Karpas-422 (cell line): Measurements from ENCODE around the gene ASPHD1. TPM values are rescaled to one million over a fixed set of nuclear protein-coding genes. Genes with fewer than 3 reads are reported as not detected.
"Not testable (repeated sequence)": the region's sequence is repeated elsewhere in the genome, so short reads cannot be mapped to it uniquely, and the experiment has no call there.

Experiments
- DNase-seq: peaks from one replicate; pipeline ENCODE4 v3.0.0-alpha.2; 2015
- H2AFZ ChIP-seq: fragments of 200-600 bp; sonication (generic); 2 replicates; pipeline ENCODE4 v1.6.1; 2014; ENCODE audit warnings: antibody characterized with exemption, low read length, mixed read lengths
- H3K27ac ChIP-seq: fragments of 200-600 bp; sonication (generic); 2 replicates; pipeline ENCODE4 v1.5.1; 2014; ENCODE audit warnings: mild to moderate bottlenecking, low read length, moderate library complexity
- H3K27me3 ChIP-seq: fragments of 200-600 bp; sonication (generic); 2 replicates; pipeline ENCODE4 v1.6.1; 2014; ENCODE audit warnings: low read length, mixed read lengths
- H3K36me3 ChIP-seq: fragments of 200-600 bp; sonication (generic); 2 replicates; pipeline ENCODE4 v1.6.1; 2014; ENCODE audit warnings: low read length, mixed read lengths; ENCODE audit not compliant: insufficient read depth
- H3K4me1 ChIP-seq: fragments of 200-600 bp; sonication (generic); 2 replicates; pipeline ENCODE4 v1.6.1; 2014; ENCODE audit warnings: mild to moderate bottlenecking, low read length, mixed read lengths
- H3K4me2 ChIP-seq: fragments of 200-600 bp; sonication (generic); 2 replicates; pipeline ENCODE4 v1.6.1; 2014; ENCODE audit warnings: low read length, low read depth, mild to moderate bottlenecking; ENCODE audit not compliant: poor library complexity, severe bottlenecking
- H3K4me3 ChIP-seq: fragments of 200-600 bp; sonication (generic); 2 replicates; pipeline ENCODE4 v1.5.1; 2014; ENCODE audit warnings: mild to moderate bottlenecking, antibody characterized with exemption, low read length, mixed read lengths
- H3K79me2 ChIP-seq: fragments of 200-600 bp; sonication (generic); 2 replicates; pipeline ENCODE4 v1.6.1; 2014; ENCODE audit warnings: mild to moderate bottlenecking, low read length, mixed read lengths
- H3K9ac ChIP-seq: fragments of 200-600 bp; sonication (generic); 2 replicates; pipeline ENCODE4 v1.6.0; 2014; ENCODE audit warnings: low read length
- H3K9me2 ChIP-seq: fragments of 200-600 bp; sonication (generic), shearing (Covaris generic); replicated peaks from 2 replicates; pipeline ENCODE4 v1.6.0; 2014; ENCODE audit warnings: mild to moderate bottlenecking, low read length, moderate library complexity; ENCODE audit not compliant: insufficient read depth
- H3K9me3 ChIP-seq: fragments of 300-700, 200-600 bp; sonication (generic); 2 replicates; pipeline ENCODE4 v1.6.1; 2014; ENCODE audit warnings: low read length, mixed read lengths
- H4K20me1 ChIP-seq: fragments of 200-600 bp; sonication (generic); 2 replicates; pipeline ENCODE4 v1.6.1; 2014; ENCODE audit warnings: mild to moderate bottlenecking, antibody characterized with exemption, low read length, low read depth; ENCODE audit not compliant: insufficient read depth
- total RNA-seq: library from RNA; depleted of rRNA; stranded (reverse); fragments of >200 nt; shearing (Covaris generic); gene quantifications from 2 replicates; pipeline ENCODE4 v1.2.3, GENCODE V29; 2014; ENCODE audit warnings: low replicate concordance

ASPHD1 gene
- total RNA-seq, 1 experiment from 2014 or later, result 0.19 TPM

DNA sequence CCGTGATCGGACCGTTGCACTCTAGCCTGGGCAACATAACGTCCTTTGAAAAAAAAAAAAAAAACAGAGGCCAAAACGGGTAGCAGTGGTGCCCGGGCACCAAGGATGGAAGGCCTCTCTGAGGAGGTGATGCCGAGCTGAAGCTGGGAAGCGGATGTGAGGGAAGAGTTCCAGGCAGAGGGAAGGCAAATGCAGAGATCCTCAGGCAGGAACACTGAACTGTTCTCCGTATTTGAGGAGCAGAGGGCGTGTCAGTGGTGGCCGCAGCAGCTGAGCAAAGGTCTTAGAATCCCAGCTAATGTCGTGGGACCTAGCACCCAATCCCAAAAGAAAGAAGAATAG lies 26.4 kb downstream of the ASPHD1 start:
- Histone ChIP-seq H3K36me3 (peaks cover 5% of the 10 kb centered on the region; the same call in 1 of the 2 replicates), H2AFZ (0 out of 2 replicates have a peak overlapping the region, but pooled peaks have one; percentile 77), H3K4me3 (peak overlapping the region; percentile 83), H3K4me2 (peak overlapping the region; percentile 99), H3K27ac (no peak overlapping the region), H3K27me3 (no peaks in the 10 kb centered on the region), H3K9me2 (no peaks in the 10 kb centered on the region), H3K9me3 (no peaks in the 10 kb centered on the region), H3K9ac (peak overlapping the region; percentile 77), H3K79me2 (peaks cover 29% of the 10 kb centered on the region), H4K20me1 (peaks cover 4% of the 10 kb centered on the region; the same call in 1 of the 2 replicates), H3K4me1 (peaks cover 19% of the 10 kb centered on the region)
- DNase-seq, result no peak

DNA sequence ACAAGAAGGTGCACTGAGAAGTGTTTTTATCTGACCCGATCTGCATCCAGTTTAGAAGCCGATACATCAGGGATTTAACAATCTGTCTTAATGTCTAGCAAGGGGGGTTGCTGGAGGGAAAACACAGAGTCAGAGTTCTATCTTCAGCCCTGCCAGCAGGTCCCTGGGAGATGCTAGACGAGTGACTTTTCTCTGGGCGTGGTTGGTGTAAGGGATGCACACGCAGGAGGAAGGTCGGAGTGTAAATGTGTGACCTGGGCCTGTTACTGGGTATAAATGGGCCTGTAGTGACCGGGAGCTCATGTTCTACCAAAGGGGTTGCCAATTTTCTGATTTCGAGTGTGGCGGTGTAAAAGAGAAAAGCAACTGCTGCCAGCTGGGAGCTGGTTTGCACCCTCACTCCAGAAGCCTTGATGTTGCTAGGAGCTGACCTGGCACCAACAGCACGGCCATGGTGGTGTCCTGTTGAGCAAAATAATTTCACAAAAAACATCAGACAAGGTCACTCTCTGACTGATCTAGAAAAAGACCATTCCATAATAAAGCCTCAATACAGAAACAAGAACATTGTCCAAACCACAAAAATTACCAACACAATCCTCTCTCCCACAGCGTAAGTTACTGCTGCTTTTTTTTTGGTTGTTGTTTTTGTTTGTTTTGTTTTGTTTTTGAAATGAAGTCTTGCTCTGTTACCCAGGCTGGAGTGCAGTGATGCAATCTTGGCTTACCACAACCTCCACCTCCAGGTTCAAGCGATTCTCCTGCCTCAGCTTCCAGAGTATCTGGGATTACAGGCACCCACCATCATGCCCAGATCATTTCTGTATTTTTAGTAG lies 27.0 kb downstream of the ASPHD1 start:
- no peaks in the 10 kb centered on the region for H3K27me3 ChIP-seq
- no peaks in the 10 kb centered on the region for H3K9me3 ChIP-seq
- H3K27ac ChIP-seq, result no peak overlapping the region
- peak overlapping the region; percentile 77; the same call in 1 of the 2 replicates for H3K9ac ChIP-seq
- H3K9me2 ChIP-seq, result no peaks in the 10 kb centered on the region
- H3K79me2 ChIP-seq, result peaks cover 26% of the 10 kb centered on the region
- no peak for DNase-seq
- H3K4me1 ChIP-seq, result peaks cover 19% of the 10 kb centered on the region
- peaks cover 2% of the 10 kb centered on the region; the same call in 1 of the 2 replicates for H3K36me3 ChIP-seq
- H4K20me1 ChIP-seq, result peaks cover 4% of the 10 kb centered on the region; the same call in 1 of the 2 replicates
- H3K4me2 ChIP-seq, result peak overlapping the region; percentile 99
- no peak overlapping the region; the same call in 1 of the 2 replicates for H3K4me3 ChIP-seq
- H2AFZ ChIP-seq, result no peak overlapping the region

DNA sequence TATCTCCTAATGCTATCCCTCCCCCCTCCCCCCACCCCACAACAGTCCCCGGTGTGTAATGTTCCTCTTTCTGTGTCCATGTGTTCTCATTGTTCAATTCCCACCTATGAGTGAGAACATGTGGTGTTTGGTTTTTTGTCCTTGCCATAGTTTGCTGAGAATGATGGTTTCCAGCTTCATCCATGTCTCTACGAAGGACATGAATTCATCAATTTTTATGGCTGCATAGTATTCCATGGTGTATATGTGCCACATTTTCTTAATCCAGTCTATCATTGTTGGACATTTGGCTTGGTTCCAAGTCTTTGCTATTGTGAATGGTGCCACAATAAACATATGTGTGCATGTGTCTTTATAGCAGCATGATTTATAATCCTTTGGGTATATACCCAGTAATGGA lies 31.5 kb downstream of the ASPHD1 start:
- H3K9me2 ChIP-seq, H4K20me1 ChIP-seq, H3K4me1 ChIP-seq, H3K4me3 ChIP-seq, H3K4me2 ChIP-seq, H3K79me2 ChIP-seq, H3K27me3 ChIP-seq, H3K9ac ChIP-seq, DNase-seq, H2AFZ ChIP-seq, H3K27ac ChIP-seq, H3K9me3 ChIP-seq, H3K36me3 ChIP-seq: not testable (repeated sequence)

DNA sequence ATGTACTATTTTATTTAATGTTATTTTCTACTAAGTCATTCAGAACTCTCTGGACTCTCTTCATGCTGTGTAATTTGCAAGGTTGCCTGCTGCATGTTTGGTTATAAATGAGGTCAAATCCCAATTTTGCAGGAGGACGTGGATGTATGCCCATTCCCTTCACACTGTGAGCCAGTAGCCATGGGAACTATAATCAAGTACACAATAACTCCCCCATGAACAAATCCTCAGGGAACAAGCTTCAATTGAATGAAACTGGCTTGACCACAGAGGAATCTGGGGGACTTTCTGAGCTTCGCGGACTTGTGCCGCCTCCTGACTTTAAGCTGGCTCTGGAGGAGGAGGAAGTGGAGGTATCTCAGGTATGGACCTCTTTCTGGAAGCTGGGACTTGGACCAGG lies 40.4 kb downstream of the ASPHD1 start:
- no peak overlapping the region for H3K4me3 ChIP-seq
- DNase-seq, result no peak
- no peak overlapping the region for H3K27ac ChIP-seq
- no peaks in the 10 kb centered on the region for H3K9me2 ChIP-seq
- H3K27me3 ChIP-seq, result no peaks in the 10 kb centered on the region
- no peaks in the 10 kb centered on the region for H3K79me2 ChIP-seq
- no peak overlapping the region for H3K4me2 ChIP-seq
- H4K20me1 ChIP-seq, result no peaks in the 10 kb centered on the region
- H2AFZ ChIP-seq, result no peak overlapping the region
- peaks cover 4% of the 10 kb centered on the region for H3K4me1 ChIP-seq
- no peaks in the 10 kb centered on the region for H3K36me3 ChIP-seq
- no peaks in the 10 kb centered on the region for H3K9me3 ChIP-seq
- no peak overlapping the region for H3K9ac ChIP-seq

DNA sequence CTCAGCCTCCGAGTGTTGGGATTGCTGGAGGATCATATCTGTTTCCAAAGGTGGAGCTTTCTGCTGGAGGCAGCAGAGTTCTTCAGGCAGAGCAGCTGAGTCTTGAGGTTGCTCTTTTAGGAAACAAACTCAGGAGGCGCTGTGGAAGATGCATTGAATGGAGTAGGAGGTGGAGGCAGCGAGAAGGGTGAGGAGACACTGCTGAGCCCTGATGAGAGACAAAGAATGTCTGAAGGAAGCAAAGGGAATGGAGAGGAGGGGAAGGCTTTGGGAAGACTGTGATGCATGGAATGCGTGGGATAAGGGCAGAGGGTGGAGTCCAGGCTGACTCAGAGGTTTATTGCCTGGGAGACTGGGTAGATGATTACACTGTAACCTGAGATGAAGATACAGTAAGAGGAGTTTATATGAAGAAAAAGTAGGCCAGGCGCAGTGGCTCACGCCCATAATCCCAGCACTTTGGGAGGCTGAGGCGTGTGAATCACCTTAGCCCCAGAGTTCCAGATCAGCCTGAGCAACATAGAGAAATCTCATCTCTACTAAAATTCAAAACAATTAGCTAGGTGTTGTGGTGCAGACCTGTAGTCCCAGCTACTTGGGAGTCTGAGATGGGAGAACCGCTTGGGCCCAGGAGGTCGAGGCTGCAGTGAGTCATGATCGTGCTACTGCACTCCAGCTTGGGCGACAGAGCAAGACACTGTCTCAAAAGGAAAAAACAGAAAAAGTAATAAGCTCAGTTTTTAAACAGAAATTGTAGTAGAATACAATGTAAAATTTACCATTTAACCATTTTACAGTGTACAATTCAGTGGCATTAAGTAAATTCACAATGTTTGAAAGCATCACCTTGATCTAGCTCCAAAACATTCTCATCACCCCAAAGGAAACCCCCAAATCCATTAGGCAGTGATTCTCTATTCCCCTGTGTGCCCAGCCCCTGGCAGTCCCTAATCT lies 43.8 kb downstream of the ASPHD1 start:
- Histone ChIP-seq H3K79me2 (no peaks in the 10 kb centered on the region), H4K20me1 (no peaks in the 10 kb centered on the region), H3K9ac (0 out of 2 replicates have a peak overlapping the region, but pooled peaks have one; percentile 8), H3K27me3 (no peaks in the 10 kb centered on the region), H3K4me2 (peak overlapping the region; percentile 16), H2AFZ (no peak overlapping the region; the same call in 1 of the 2 replicates), H3K27ac (no peak overlapping the region), H3K4me3 (no peak overlapping the region), H3K36me3 (no peaks in the 10 kb centered on the region), H3K9me3 (no peaks in the 10 kb centered on the region), H3K4me1 (peaks cover 4% of the 10 kb centered on the region), H3K9me2 (no peaks in the 10 kb centered on the region)
- DNase-seq, result no peak

DNA sequence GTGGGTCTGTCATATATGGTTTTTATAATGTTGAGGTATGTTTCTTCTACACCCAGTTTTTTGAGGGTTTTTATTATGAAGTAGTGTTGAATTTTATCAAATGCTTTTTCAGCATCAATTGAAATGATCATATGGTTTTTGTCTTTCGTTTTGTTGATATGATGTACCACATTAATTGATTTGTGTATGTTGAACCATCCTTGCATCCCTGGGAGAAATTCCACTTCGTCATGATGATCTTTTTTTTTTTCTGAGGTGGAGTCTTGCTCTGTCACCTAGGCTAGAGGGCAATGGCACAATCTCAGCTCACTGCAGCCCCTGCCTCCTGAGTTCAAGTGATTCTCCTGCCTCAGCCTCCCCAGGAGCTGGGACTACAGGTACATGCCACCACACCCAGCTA lies 47.6 kb downstream of the ASPHD1 start:
- H3K36me3 ChIP-seq, result no peaks in the 10 kb centered on the region
- H4K20me1 ChIP-seq, result no peaks in the 10 kb centered on the region
- H3K9me3 ChIP-seq, result no peaks in the 10 kb centered on the region; the same call in 1 of the 2 replicates
- H3K9me2 ChIP-seq, result no peaks in the 10 kb centered on the region
- H2AFZ ChIP-seq, result no peak overlapping the region
- no peak overlapping the region for H3K4me3 ChIP-seq
- peaks cover 4% of the 10 kb centered on the region for H3K4me1 ChIP-seq
- H3K4me2 ChIP-seq, result no peak overlapping the region
- DNase-seq, result no peak
- H3K9ac ChIP-seq, result no peak overlapping the region
- H3K79me2 ChIP-seq, result no peaks in the 10 kb centered on the region
- H3K27me3 ChIP-seq, result no peaks in the 10 kb centered on the region
- H3K27ac ChIP-seq, result no peak overlapping the region

DNA sequence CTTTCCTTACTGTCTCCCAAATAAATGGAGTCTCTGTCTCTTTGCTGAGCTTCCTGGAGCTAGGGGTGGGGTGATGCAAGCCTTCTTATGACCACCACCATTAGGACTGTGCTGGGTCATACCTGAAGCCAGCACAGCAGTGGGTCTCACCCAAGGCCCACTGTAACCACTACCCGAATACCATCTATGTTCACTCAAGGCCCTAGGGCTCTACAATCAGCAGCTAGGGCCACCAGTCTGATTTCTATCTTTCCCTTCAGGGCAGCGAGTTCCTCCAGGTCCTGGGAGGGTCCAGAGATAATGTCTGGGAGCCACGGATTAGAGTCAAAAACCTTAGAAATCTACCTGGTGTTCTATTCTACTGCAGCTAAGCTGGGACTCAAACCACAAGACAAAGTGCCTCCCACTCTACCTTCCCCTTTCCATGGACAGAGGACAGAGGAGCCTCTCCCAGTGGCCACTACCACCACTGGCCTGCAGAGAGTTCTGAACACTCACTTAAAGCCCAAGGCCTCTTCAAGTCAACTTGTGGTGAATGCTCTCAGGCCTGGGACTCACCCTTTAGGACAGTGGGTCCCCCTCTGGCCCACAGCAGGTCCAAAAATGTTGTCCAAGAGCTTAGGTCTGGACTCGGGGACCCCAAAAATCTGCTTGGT lies 50.6 kb downstream of the ASPHD1 start:
- Histone ChIP-seq H4K20me1 (no peaks in the 10 kb centered on the region), H3K36me3 (no peaks in the 10 kb centered on the region), H3K4me3 (no peak overlapping the region), H3K9me2 (no peaks in the 10 kb centered on the region), H2AFZ (no peak overlapping the region), H3K9me3 (no peaks in the 10 kb centered on the region; the same call in 1 of the 2 replicates), H3K9ac (no peak overlapping the region), H3K27me3 (no peaks in the 10 kb centered on the region), H3K79me2 (no peaks in the 10 kb centered on the region), H3K4me2 (no peak overlapping the region), H3K27ac (no peak overlapping the region), H3K4me1 (peaks cover 6% of the 10 kb centered on the region)
- DNase-seq, result no peak
